HG02870 (cell line): Measurements from ENCODE around the gene TNS3.

ENCODE experiments used
- ATAC-seq: cut with Tn5 transposase; IDR thresholded peaks from one replicate; pipeline ENCODE4 v1.9.1; 2021; ENCODE audit warnings: mild to moderate bottlenecking, moderate library complexity; ENCODE audit not compliant: unreplicated experiment

The TNS3 gene

GRCh38 chr7:47298636-47299035, 283.3 kb downstream of the TNS3 start:
- ATAC-seq, result no peak

- ATAC-seq, result no peak
Observed at GRCh38 chr7:47297120-47297519, 284.8 kb downstream of the TNS3 start.

GRCh38 chr7:47295606-47296005, 286.3 kb downstream of the TNS3 start:
- ATAC-seq, result no peak

GRCh38 chr7:47294556-47295222, 287.2 kb downstream of the TNS3 start:
- ATAC-seq, result no peak

GRCh38 chr7:47293884-47294555, 287.9 kb downstream of the TNS3 start:
- no peak for ATAC-seq

GRCh38 chr7:47292832-47293309, 289.0 kb downstream of the TNS3 start:
- ATAC-seq, result no peak

- ATAC-seq, result peak; percentile 93
Observed at GRCh38 chr7:47291461-47292081, 290.3 kb downstream of the TNS3 start.

GRCh38 chr7:47290867-47291266, 291.0 kb downstream of the TNS3 start:
- no peak for ATAC-seq

GRCh38 chr7:47290466-47290865, 291.4 kb downstream of the TNS3 start:
- no peak for ATAC-seq

GRCh38 chr7:47288060-47288459, 293.9 kb downstream of the TNS3 start:
- no peak for ATAC-seq

- ATAC-seq, result no peak
Observed at GRCh38 chr7:47285860-47286491, 295.9 kb downstream of the TNS3 start.

GRCh38 chr7:47284691-47285635, 296.9 kb downstream of the TNS3 start:
- no peak for ATAC-seq

GRCh38 chr7:47283497-47284131, 298.3 kb downstream of the TNS3 start:
- no peak for ATAC-seq

GRCh38 chr7:47282790-47283496, 299.0 kb downstream of the TNS3 start:
- no peak for ATAC-seq

GRCh38 chr7:47281966-47282643, 299.8 kb downstream of the TNS3 start:
- no peak for ATAC-seq

- ATAC-seq, result no peak
Observed at GRCh38 chr7:47281161-47281560, 300.8 kb downstream of the TNS3 start.

- no peak for ATAC-seq
Observed at GRCh38 chr7:47280114-47280513, 301.8 kb downstream of the TNS3 start.

GRCh38 chr7:47278043-47278442, 303.9 kb downstream of the TNS3 start:
- no peak for ATAC-seq

GRCh38 chr7:47277321-47277781, 304.6 kb downstream of the TNS3 start:
- ATAC-seq, result no peak
